ENCODE measurements around the gene ATP2B2.

- TF ChIP-seq YY1 (IDR thresholded peaks at IDR 0.05; ENCODE audit: insufficient read depth, insufficient read length) (no peak), SUZ12 (IDR thresholded peaks at IDR 0.05; ENCODE audit: extremely low read depth, insufficient read depth, insufficient read length) (no peak), ZNF274 (IDR thresholded peaks at IDR 0.05; ENCODE audit: low read depth, low read length) (no peak)
Observed at GRCh38 chr3:10376353-10376752, 129.0 kb downstream of the ATP2B2 start.
